Measurements from ENCODE around the gene ATP4B. TPM values are rescaled to one million over a fixed set of nuclear protein-coding genes. Genes with fewer than 3 reads are reported as not detected.

The ATP4B gene
- polyA plus RNA-seq, 1 of the 3 experiments (the other 2 are of a cell fraction) = not detected

DNA sequence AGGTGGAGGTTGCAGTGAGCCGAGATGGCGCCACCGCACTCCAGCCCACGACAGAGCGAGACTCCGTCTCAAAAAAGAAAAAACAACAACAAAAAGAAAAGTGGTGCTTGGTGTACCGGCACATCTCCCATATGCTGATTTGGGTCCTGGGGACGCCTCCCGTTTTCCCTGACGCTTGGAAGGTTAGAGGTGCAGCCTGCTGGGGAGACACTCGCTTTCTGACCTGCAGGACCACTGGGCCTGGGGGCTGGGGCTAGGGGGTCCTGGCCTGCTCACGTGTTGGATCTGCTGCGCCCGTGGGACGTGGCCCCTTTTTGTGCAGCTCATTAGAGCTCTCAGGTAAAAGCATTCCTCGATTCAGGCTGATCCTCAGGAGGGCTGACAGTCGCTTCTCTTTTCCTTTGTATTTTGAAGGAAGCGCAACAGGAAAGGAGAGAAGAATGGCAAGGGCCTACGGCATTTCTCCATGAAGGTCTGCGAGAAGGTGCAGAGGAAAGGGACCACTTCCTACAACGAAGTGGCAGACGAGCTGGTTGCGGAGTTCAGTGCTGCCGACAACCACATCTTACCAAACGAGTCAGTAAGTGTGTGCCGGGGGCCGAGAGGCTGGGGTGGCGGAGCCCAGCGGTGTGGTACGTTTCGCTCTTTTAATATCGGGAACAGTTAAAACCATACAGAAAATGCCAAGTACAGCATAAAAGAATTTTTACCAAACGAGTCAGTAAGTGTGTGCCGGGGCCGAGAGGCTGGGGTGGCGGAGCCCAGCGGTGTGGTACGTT lies 25.1 kb downstream of the ATP4B start (continued):
- TF ChIP-seq, protein P1, sequence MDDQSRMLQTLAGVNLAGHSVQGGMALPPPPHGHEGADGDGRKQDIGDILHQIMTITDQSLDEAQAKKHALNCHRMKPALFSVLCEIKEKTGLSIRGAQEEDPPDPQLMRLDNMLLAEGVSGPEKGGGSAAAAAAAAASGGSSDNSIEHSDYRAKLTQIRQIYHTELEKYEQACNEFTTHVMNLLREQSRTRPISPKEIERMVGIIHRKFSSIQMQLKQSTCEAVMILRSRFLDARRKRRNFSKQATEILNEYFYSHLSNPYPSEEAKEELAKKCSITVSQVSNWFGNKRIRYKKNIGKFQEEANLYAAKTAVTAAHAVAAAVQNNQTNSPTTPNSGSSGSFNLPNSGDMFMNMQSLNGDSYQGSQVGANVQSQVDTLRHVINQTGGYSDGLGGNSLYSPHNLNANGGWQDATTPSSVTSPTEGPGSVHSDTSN (IDR thresholded peaks at IDR 0.05) = no peak

- Histone ChIP-seq H3K27me3 (ENCODE audit: insufficient read depth) (no peaks in the 10 kb centered on the region), H2AFZ (ENCODE audit: low read depth) (no peak overlapping the region), H3K9me3 (no peaks in the 10 kb centered on the region), H3F3A (replicated peaks; ENCODE audit: insufficient read depth) (no peaks in the 10 kb centered on the region), H3K9me2 (no peaks in the 10 kb centered on the region), H4K20me1 (ENCODE audit: insufficient read depth) (peaks cover 26% of the 10 kb centered on the region), H3K4me2 (no peak overlapping the region), H3K27ac (ENCODE audit: low read depth in 2 of 2, low read length in 1 of 2) (no peak overlapping the region), H3K79me2 (ENCODE audit: insufficient read depth) (peaks cover 22% of the 10 kb centered on the region), H3K9ac (no peak overlapping the region), H3K4me3 (ENCODE audit: low read depth in 2 of 2, low read length in 1 of 2) (no peak overlapping the region), H3K36me3 (replicated peaks in 1 of 2; ENCODE audit: control insufficient read depth in 1 of 2, insufficient read depth in 2 of 2, low read length in 1 of 2) (peaks cover 11 to 57% of the 10 kb centered on the region in 2 experiments), H3K4me1 (ENCODE audit: control insufficient read depth in 1 of 2, insufficient read depth in 2 of 2, low read depth in 1 of 2, low read length in 1 of 2) (0 out of 4 replicates have a peak, but pooled peaks cover 0 to 1% of the 10 kb centered on the region in 2 experiments)
- no peak for DNase-seq
- no peak for TF ChIP-seq FOXM1 (IDR thresholded peaks at IDR 0.05; ENCODE audit: low read depth)
- no peak for TF ChIP-seq RFX5 (IDR thresholded peaks at IDR 0.05; ENCODE audit: low read length)
- no peak for TF ChIP-seq EZH2phosphoT487 (IDR thresholded peaks at IDR 0.05; ENCODE audit: borderline replicate concordance, low read depth)
- no peak for TF ChIP-seq NFIC (IDR thresholded peaks at IDR 0.05; ENCODE audit: borderline replicate concordance)
- no peak for TF ChIP-seq TAF1 (IDR thresholded peaks at IDR 0.05; ENCODE audit: borderline replicate concordance, low read depth, low read length)
- TF ChIP-seq, protein P2, sequence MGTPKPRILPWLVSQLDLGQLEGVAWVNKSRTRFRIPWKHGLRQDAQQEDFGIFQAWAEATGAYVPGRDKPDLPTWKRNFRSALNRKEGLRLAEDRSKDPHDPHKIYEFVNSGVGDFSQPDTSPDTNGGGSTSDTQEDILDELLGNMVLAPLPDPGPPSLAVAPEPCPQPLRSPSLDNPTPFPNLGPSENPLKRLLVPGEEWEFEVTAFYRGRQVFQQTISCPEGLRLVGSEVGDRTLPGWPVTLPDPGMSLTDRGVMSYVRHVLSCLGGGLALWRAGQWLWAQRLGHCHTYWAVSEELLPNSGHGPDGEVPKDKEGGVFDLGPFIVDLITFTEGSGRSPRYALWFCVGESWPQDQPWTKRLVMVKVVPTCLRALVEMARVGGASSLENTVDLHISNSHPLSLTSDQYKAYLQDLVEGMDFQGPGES (IDR thresholded peaks at IDR 0.05; ENCODE audit: low read depth, low read length) = no peak
- TF ChIP-seq TCF12 (IDR thresholded peaks at IDR 0.05) = no peak
- no peak for TF ChIP-seq JUND (IDR thresholded peaks at IDR 0.05)
- no peak for TF ChIP-seq YY1 (IDR thresholded peaks at IDR 0.05; ENCODE audit: low read depth)
- TF ChIP-seq, protein P3, sequence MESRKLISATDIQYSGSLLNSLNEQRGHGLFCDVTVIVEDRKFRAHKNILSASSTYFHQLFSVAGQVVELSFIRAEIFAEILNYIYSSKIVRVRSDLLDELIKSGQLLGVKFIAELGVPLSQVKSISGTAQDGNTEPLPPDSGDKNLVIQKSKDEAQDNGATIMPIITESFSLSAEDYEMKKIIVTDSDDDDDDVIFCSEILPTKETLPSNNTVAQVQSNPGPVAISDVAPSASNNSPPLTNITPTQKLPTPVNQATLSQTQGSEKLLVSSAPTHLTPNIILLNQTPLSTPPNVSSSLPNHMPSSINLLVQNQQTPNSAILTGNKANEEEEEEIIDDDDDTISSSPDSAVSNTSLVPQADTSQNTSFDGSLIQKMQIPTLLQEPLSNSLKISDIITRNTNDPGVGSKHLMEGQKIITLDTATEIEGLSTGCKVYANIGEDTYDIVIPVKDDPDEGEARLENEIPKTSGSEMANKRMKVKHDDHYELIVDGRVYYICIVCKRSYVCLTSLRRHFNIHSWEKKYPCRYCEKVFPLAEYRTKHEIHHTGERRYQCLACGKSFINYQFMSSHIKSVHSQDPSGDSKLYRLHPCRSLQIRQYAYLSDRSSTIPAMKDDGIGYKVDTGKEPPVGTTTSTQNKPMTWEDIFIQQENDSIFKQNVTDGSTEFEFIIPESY (IDR thresholded peaks at IDR 0.05; ENCODE audit: borderline replicate concordance, low read depth) = no peak
- CTCF ChIA-PET = no interaction called here
- POLR2A ChIA-PET = no interaction called here
- 96% methylated on average over 37 of the region's 42 CpGs for WGBS (ENCODE audit: low lambda C conversion rate)
Observed at GRCh38 chr13:113631341-113632095, 26.5 kb downstream of the ATP4B start.
